ENCODE data around the gene ATAD1. TPM values are rescaled to one million over a fixed set of nuclear protein-coding genes. Genes with fewer than 3 reads are reported as not detected.

The ATAD1 gene
- total RNA-seq, 1 donor from 2014 or later = 45.8 TPM

- H3K4me3 Mint-ChIP-seq (ENCODE audit: low read depth) = no peak overlapping the region
- no peaks in the 10 kb centered on the region for H3K9me3 Mint-ChIP-seq (ENCODE audit: low read depth)
- peaks cover 3% of the 10 kb centered on the region for H3K4me1 Mint-ChIP-seq (ENCODE audit: low read depth)
- H3K36me3 Mint-ChIP-seq (ENCODE audit: insufficient read depth) = peaks cover 8% of the 10 kb centered on the region
- no peak overlapping the region for H3K27ac Mint-ChIP-seq
- no peak for TF ChIP-seq CTCF (IDR thresholded peaks at IDR 0.05; ENCODE audit: unreplicated experiment)
- no peak for DNase-seq (ENCODE audit: low spot score, unreplicated experiment)
- H3K27me3 Mint-ChIP-seq = no peaks in the 10 kb centered on the region
Observed at GRCh38 chr10:87776328-87776727, 41.7 kb downstream of the ATAD1 start.

- no peak for DNase-seq (ENCODE audit: low spot score, unreplicated experiment)
- H3K9me3 Mint-ChIP-seq (ENCODE audit: low read depth) = no peaks in the 10 kb centered on the region
- H3K27ac Mint-ChIP-seq = peak overlapping the region; percentile 18
- no peaks in the 10 kb centered on the region for H3K27me3 Mint-ChIP-seq
- H3K4me3 Mint-ChIP-seq (ENCODE audit: low read depth) = no peak overlapping the region
- H3K36me3 Mint-ChIP-seq (ENCODE audit: insufficient read depth) = peaks cover 5% of the 10 kb centered on the region
- H3K4me1 Mint-ChIP-seq (ENCODE audit: low read depth) = peaks cover 5% of the 10 kb centered on the region
- no peak for TF ChIP-seq CTCF (IDR thresholded peaks at IDR 0.05; ENCODE audit: unreplicated experiment)
Observed at GRCh38 chr10:87775766-87776165, 42.3 kb downstream of the ATAD1 start.

GRCh38 chr10:87771871-87772500 lies 46.0 kb downstream of the ATAD1 start:
- Mint-ChIP-seq H3K4me3 (ENCODE audit: low read depth) (no peak overlapping the region), H3K4me1 (ENCODE audit: low read depth) (peaks cover 14% of the 10 kb centered on the region), H3K36me3 (ENCODE audit: insufficient read depth) (peaks cover 14% of the 10 kb centered on the region), H3K27me3 (no peaks in the 10 kb centered on the region), H3K9me3 (ENCODE audit: low read depth) (no peaks in the 10 kb centered on the region), H3K27ac (no peak overlapping the region)
- DNase-seq (ENCODE audit: low spot score, unreplicated experiment) = no peak
- TF ChIP-seq CTCF (IDR thresholded peaks at IDR 0.05; ENCODE audit: unreplicated experiment) = peak; percentile 64

- no peaks in the 10 kb centered on the region for H3K27me3 Mint-ChIP-seq
- DNase-seq (ENCODE audit: low spot score, unreplicated experiment) = no peak
Observed at GRCh38 chr10:87767253-87767652, 50.8 kb downstream of the ATAD1 start.

GRCh38 chr10:87765666-87766376 lies 52.2 kb downstream of the ATAD1 start:
- H3K9me3 Mint-ChIP-seq (ENCODE audit: low read depth) = no peaks in the 10 kb centered on the region
- peaks cover 21% of the 10 kb centered on the region for H3K4me1 Mint-ChIP-seq (ENCODE audit: low read depth)
- H3K27me3 Mint-ChIP-seq = no peaks in the 10 kb centered on the region
- no peak overlapping the region for H3K4me3 Mint-ChIP-seq (ENCODE audit: low read depth)
- DNase-seq (ENCODE audit: low spot score, unreplicated experiment) = no peak
- no peak overlapping the region for H3K27ac Mint-ChIP-seq
- H3K36me3 Mint-ChIP-seq (ENCODE audit: insufficient read depth) = peaks cover 27% of the 10 kb centered on the region
- no peak for TF ChIP-seq CTCF (IDR thresholded peaks at IDR 0.05; ENCODE audit: unreplicated experiment)

More at GRCh38 chr10:87767253-87767652, 50.8 kb downstream of the ATAD1 start:
- H3K4me1 Mint-ChIP-seq (ENCODE audit: low read depth) = peaks cover 22% of the 10 kb centered on the region
- H3K36me3 Mint-ChIP-seq (ENCODE audit: insufficient read depth) = peaks cover 25% of the 10 kb centered on the region
- no peak for TF ChIP-seq CTCF (IDR thresholded peaks at IDR 0.05; ENCODE audit: unreplicated experiment)
- H3K9me3 Mint-ChIP-seq (ENCODE audit: low read depth) = no peaks in the 10 kb centered on the region
- no peak overlapping the region for H3K27ac Mint-ChIP-seq
- no peak overlapping the region for H3K4me3 Mint-ChIP-seq (ENCODE audit: low read depth)
